ENCODE data around the gene TDRD3.

TDRD3 gene

DNA sequence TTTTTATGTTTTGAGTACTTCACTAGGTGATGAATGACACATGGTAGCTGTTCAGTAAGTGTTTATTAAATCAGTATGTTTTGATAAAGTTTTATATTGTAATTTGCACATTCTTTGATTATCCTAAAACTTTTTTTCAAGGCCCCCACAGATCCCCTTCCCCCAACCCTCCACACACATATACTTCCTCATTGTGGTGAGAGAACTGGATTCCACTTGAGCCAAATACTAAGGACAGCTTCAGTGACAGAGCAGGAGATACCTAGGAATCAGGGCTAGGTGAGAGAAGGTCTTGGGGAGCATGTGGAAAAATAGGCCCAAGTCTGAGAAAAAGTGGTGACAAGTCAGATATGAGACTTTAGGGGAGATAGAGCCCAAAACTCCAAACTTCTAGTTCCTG lies 174.6 kb downstream of the TDRD3 start:
- Histone ChIP-seq H4K20me1 (ENCODE audit: insufficient read depth, low read length) (no peaks in the 10 kb centered on the region), H3K79me2 (ENCODE audit: insufficient read depth, low read length) (no peaks in the 10 kb centered on the region), H3K4me1 (ENCODE audit: insufficient read depth, low read length) (no peaks in the 10 kb centered on the region), H2AFZ (ENCODE audit: low read depth, low read length) (no peak overlapping the region), H3K4me3 (ENCODE audit: low read depth in 1 of 2, low read length in 2 of 2) (no peak overlapping the region), H3K9ac (ENCODE audit: low read depth, low read length) (no peak overlapping the region), H3K9me3 (ENCODE audit: insufficient read depth, low read length, severe bottlenecking) (no peaks in the 10 kb centered on the region), H3K4me2 (ENCODE audit: insufficient read depth, low read length) (no peak overlapping the region), H3K27me3 (ENCODE audit: insufficient read depth, low read length, poor library complexity) (no peaks in the 10 kb centered on the region), H3K27ac (ENCODE audit: low read length) (no peak overlapping the region), H3K36me3 (ENCODE audit: insufficient read depth, low read length) (peaks cover 8% of the 10 kb centered on the region; the same call in 1 of the 2 replicates)
- TF ChIP-seq, protein P1, sequence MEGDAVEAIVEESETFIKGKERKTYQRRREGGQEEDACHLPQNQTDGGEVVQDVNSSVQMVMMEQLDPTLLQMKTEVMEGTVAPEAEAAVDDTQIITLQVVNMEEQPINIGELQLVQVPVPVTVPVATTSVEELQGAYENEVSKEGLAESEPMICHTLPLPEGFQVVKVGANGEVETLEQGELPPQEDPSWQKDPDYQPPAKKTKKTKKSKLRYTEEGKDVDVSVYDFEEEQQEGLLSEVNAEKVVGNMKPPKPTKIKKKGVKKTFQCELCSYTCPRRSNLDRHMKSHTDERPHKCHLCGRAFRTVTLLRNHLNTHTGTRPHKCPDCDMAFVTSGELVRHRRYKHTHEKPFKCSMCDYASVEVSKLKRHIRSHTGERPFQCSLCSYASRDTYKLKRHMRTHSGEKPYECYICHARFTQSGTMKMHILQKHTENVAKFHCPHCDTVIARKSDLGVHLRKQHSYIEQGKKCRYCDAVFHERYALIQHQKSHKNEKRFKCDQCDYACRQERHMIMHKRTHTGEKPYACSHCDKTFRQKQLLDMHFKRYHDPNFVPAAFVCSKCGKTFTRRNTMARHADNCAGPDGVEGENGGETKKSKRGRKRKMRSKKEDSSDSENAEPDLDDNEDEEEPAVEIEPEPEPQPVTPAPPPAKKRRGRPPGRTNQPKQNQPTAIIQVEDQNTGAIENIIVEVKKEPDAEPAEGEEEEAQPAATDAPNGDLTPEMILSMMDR (IDR thresholded peaks at IDR 0.05; ENCODE audit: borderline replicate concordance, extremely low read depth, low read length, poor library complexity, severe bottlenecking), result no peak
- TF ChIP-seq EZH2 (IDR thresholded peaks at IDR 0.05; ENCODE audit: borderline replicate concordance, low read depth, low read length, severe bottlenecking), result no peak
- ATAC-seq (ENCODE audit: insufficient read depth, low read depth), result no peak
- no peak for DNase-seq

DNA sequence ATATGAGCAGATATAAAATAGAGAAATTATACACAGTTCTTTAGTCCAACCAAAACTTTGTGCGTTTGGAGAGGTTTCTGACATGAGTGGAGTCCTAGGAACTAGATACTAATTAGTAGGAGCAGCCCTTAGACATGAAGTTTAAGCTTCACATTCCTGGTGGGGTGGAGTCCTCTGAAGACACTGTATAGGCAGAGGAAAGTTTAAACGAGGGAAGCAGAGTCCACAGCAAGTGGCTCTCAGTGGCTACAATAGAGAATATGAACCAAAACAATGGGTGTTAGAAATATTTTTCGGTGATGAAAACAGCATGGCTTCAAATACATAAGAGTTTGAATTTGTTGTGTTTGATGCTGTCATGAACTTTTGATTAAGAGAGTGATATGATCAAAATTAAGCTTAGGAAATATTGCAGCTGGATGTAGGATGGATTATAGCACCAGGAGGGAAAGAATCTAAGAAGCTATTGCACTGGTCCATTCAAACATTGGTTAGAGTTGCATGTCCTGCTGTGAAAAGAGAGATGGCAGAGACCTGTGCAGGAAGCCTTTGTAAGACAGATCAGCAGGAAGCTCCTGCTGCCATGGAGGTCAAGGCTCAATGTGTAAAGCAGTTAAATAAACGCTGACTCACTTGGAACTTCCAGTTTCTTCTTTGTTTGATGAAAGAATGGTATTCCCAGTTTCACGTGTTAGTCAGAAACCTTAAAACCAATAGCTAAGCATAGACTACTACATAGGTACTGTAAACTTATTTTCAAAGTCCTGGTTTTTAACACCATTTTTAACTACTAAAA lies 175.2 kb downstream of the TDRD3 start:
- H3K4me2 ChIP-seq (ENCODE audit: insufficient read depth, low read length), result no peak overlapping the region
- DNase-seq, result no peak

DNA sequence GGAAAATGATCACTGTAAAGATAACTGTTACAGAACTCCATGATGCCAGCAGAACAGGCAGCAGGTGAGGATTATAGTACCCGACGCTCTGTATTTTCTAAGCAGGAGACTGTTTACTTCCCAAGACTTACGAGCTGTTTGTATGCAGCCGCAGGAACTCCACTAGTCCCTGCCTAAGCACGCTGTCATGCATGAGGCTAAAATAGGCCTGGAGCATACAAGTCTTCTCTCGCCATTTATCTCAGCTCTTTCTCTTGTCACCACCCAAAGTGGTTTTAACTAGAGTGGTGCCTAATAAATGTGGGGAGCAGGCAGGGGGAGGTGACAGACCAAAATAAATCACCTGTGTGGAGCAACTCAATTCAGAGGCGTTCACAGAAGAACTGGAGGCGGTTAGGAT lies 175.8 kb downstream of the TDRD3 start:
- H3K27ac ChIP-seq (ENCODE audit: low read length), result no peak overlapping the region
- no peak overlapping the region for H3K4me2 ChIP-seq (ENCODE audit: insufficient read depth, low read length)
- H2AFZ ChIP-seq (ENCODE audit: low read depth, low read length), result no peak overlapping the region

More for the DNA sequence above, 175.2 kb downstream of the TDRD3 start:
- Histone ChIP-seq H3K27me3 (ENCODE audit: insufficient read depth, low read length, poor library complexity) (no peaks in the 10 kb centered on the region), H3K9ac (ENCODE audit: low read depth, low read length) (no peak overlapping the region), H3K79me2 (ENCODE audit: insufficient read depth, low read length) (no peaks in the 10 kb centered on the region), H3K4me3 (ENCODE audit: low read depth in 1 of 2, low read length in 2 of 2) (no peak overlapping the region), H3K36me3 (ENCODE audit: insufficient read depth, low read length) (peaks cover 8% of the 10 kb centered on the region; the same call in 1 of the 2 replicates), H2AFZ (ENCODE audit: low read depth, low read length) (no peak overlapping the region), H3K9me3 (ENCODE audit: insufficient read depth, low read length, severe bottlenecking) (no peaks in the 10 kb centered on the region), H4K20me1 (ENCODE audit: insufficient read depth, low read length) (no peaks in the 10 kb centered on the region), H3K27ac (ENCODE audit: low read length) (no peak overlapping the region), H3K4me1 (ENCODE audit: insufficient read depth, low read length) (no peaks in the 10 kb centered on the region)
- ATAC-seq (ENCODE audit: insufficient read depth, low read depth), result no peak
- TF ChIP-seq, protein P1 (IDR thresholded peaks at IDR 0.05; ENCODE audit: borderline replicate concordance, extremely low read depth, low read length, poor library complexity, severe bottlenecking), result no peak
- TF ChIP-seq EZH2 (IDR thresholded peaks at IDR 0.05; ENCODE audit: borderline replicate concordance, low read depth, low read length, severe bottlenecking), result no peak

DNA sequence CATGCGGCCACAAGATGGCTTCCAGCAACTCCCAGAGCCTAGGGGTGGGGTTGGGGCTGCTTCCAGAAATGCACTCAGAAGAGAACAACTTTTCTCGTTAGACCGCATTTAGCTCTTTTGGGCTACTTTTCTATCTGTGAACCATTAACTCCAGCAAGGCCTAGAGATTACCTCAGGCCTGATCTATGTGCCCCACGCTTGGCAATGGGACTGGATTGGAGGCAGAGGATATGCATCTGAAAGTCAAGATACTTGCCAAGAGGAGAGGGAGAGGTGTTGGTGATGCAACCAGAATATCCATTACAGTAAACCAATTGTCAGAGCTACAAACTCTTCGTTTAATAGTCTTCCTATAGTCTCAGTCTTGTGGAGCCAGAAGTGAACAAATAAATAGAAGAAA lies 177.7 kb downstream of the TDRD3 start:
- Histone ChIP-seq H3K9me3 (ENCODE audit: insufficient read depth, low read length, severe bottlenecking) (no peaks in the 10 kb centered on the region), H2AFZ (ENCODE audit: low read depth, low read length) (no peak overlapping the region), H3K36me3 (ENCODE audit: insufficient read depth, low read length) (no peaks in the 10 kb centered on the region), H3K27me3 (ENCODE audit: insufficient read depth, low read length, poor library complexity) (no peaks in the 10 kb centered on the region), H3K4me1 (ENCODE audit: insufficient read depth, low read length) (no peaks in the 10 kb centered on the region), H3K9ac (ENCODE audit: low read depth, low read length) (no peak overlapping the region), H3K79me2 (ENCODE audit: insufficient read depth, low read length) (no peaks in the 10 kb centered on the region), H3K4me3 (ENCODE audit: low read depth in 1 of 2, low read length in 2 of 2) (no peak overlapping the region), H3K27ac (ENCODE audit: low read length) (no peak overlapping the region), H4K20me1 (ENCODE audit: insufficient read depth, low read length) (no peaks in the 10 kb centered on the region), H3K4me2 (ENCODE audit: insufficient read depth, low read length) (no peak overlapping the region)
- no peak for DNase-seq
- no peak for ATAC-seq (ENCODE audit: insufficient read depth, low read depth)
- TF ChIP-seq, protein P1 (IDR thresholded peaks at IDR 0.05; ENCODE audit: borderline replicate concordance, extremely low read depth, low read length, poor library complexity, severe bottlenecking), result no peak
- no peak for TF ChIP-seq EZH2 (IDR thresholded peaks at IDR 0.05; ENCODE audit: borderline replicate concordance, low read depth, low read length, severe bottlenecking)

More for the DNA sequence above, 175.8 kb downstream of the TDRD3 start:
- Histone ChIP-seq H3K4me1 (ENCODE audit: insufficient read depth, low read length) (no peaks in the 10 kb centered on the region), H3K36me3 (ENCODE audit: insufficient read depth, low read length) (peaks cover 8% of the 10 kb centered on the region; the same call in 1 of the 2 replicates), H3K9me3 (ENCODE audit: insufficient read depth, low read length, severe bottlenecking) (no peaks in the 10 kb centered on the region), H3K9ac (ENCODE audit: low read depth, low read length) (no peak overlapping the region), H3K4me3 (ENCODE audit: low read depth in 1 of 2, low read length in 2 of 2) (no peak overlapping the region), H3K27me3 (ENCODE audit: insufficient read depth, low read length, poor library complexity) (no peaks in the 10 kb centered on the region), H3K79me2 (ENCODE audit: insufficient read depth, low read length) (no peaks in the 10 kb centered on the region), H4K20me1 (ENCODE audit: insufficient read depth, low read length) (no peaks in the 10 kb centered on the region)
- DNase-seq (no peak), ATAC-seq (ENCODE audit: insufficient read depth, low read depth) (no peak)
- no peak for TF ChIP-seq EZH2 (IDR thresholded peaks at IDR 0.05; ENCODE audit: borderline replicate concordance, low read depth, low read length, severe bottlenecking)

All from DND-41 (cell line).